ENCODE measurements around the gene HOXA3. TPM values are rescaled to one million over a fixed set of nuclear protein-coding genes. Genes with fewer than 3 reads are reported as not detected.

HOXA3 gene
- total RNA-seq, 1 experiment from 2014 or later = 50.5 TPM

GRCh38 chr7:27189997-27190748, 37.8 kb upstream of the HOXA3 start:
- POLR2A ChIA-PET (ENCODE audit: unreplicated experiment) = interaction anchor here (0.5 kb wide), 1 partner anchor 585 kb away, joined by 3 read pairs; no protein-coding TSS in a partner anchor
- H3K9me2 ChIP-seq (ENCODE audit: insufficient read depth) = no peaks in the 10 kb centered on the region
- H3F3A ChIP-seq (ENCODE audit: insufficient read depth, low read depth) = peaks cover 24% of the 10 kb centered on the region
- H4K20me1 ChIP-seq (ENCODE audit: insufficient read depth) = no peaks in the 10 kb centered on the region
- H2AFZ ChIP-seq = no peak overlapping the region
- no peaks in the 10 kb centered on the region for H3K9me3 ChIP-seq (ENCODE audit: insufficient read depth, low read depth)
- no peak overlapping the region for H3K4me3 ChIP-seq
- intact Hi-C loops (cut with micrococcal nuclease; ENCODE audit: unreplicated experiment) = loop anchor here (10.0 kb wide), 2 partner anchors 555 to 1665 kb away; partner anchors contain the start of gene TAX1BP1
- H3K27ac ChIP-seq = no peak overlapping the region
- no peak for DNase-seq
- CTCF ChIA-PET = no interaction called here
- BruUV-seq (replicated peaks) = no TSS peak
- no peak overlapping the region for H3K4me2 ChIP-seq
- no peaks in the 10 kb centered on the region for H3K36me3 ChIP-seq (ENCODE audit: low read depth)
- no peaks in the 10 kb centered on the region for H3K4me1 ChIP-seq (replicated peaks; ENCODE audit: insufficient read depth)
- no peaks in the 10 kb centered on the region for H3K79me2 ChIP-seq (ENCODE audit: low read depth)
- TF ChIP-seq CTCF (conservative IDR thresholded peaks at IDR 0.05) = no peak
- TF ChIP-seq EZH2 (IDR thresholded peaks at IDR 0.05; ENCODE audit: low read depth) = no peak
- H3K27me3 ChIP-seq (ENCODE audit: insufficient read depth, low read depth) = no peaks in the 10 kb centered on the region

GRCh38 chr7:27189295-27189996, 37.1 kb upstream of the HOXA3 start:
- intact Hi-C loops (cut with micrococcal nuclease; ENCODE audit: unreplicated experiment) = no loop called here

More at GRCh38 chr7:27189295-27189996, 37.1 kb upstream of the HOXA3 start:
- H3K27ac ChIP-seq = no peak overlapping the region
- H3K4me1 ChIP-seq (replicated peaks; ENCODE audit: insufficient read depth) = peaks cover 5% of the 10 kb centered on the region; the same call in 1 of the 2 replicates
- no peak overlapping the region for H3K4me3 ChIP-seq
- ChIA-PET CTCF (no interaction called here), POLR2A (ENCODE audit: unreplicated experiment) (no interaction called here)
- H3K9me3 ChIP-seq (ENCODE audit: insufficient read depth, low read depth) = no peaks in the 10 kb centered on the region
- no peaks in the 10 kb centered on the region for H3K79me2 ChIP-seq (ENCODE audit: low read depth)
- BruUV-seq (replicated peaks) = no TSS peak
- TF ChIP-seq CTCF (conservative IDR thresholded peaks at IDR 0.05) (no peak), EZH2 (IDR thresholded peaks at IDR 0.05; ENCODE audit: low read depth) (no peak)
- no peak for DNase-seq
- H4K20me1 ChIP-seq (ENCODE audit: insufficient read depth) = no peaks in the 10 kb centered on the region
- H3K9me2 ChIP-seq (ENCODE audit: insufficient read depth) = no peaks in the 10 kb centered on the region
- peaks cover 26% of the 10 kb centered on the region for H3F3A ChIP-seq (ENCODE audit: insufficient read depth, low read depth)
- H2AFZ ChIP-seq = no peak overlapping the region
- no peaks in the 10 kb centered on the region for H3K27me3 ChIP-seq (ENCODE audit: insufficient read depth, low read depth)
- no peak overlapping the region for H3K4me2 ChIP-seq
- H3K36me3 ChIP-seq (ENCODE audit: low read depth) = no peaks in the 10 kb centered on the region
